ENCODE results near the gene CCDC12.

DNA sequence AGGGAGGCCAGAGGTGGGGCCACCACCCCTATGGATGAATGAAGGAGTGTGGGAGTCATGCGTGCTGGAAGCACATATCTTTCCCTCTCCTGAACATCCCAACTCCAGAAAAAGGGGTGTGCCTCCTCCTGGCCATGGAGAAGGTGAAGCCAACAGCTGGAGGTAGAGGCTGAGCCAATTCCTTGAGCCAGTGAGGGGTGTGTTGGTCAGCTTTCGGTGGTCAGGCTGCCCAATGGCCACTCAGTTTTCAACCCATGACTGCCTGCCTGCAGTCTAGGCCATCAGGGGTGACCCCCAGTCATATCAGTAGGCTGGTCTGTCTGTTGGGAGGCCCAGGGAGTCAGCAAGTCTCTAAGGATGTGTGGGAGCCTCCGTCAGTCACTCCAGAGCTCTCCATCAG is 85.4 kb downstream of the CCDC12 start:
- TF ChIP-seq, protein P1, sequence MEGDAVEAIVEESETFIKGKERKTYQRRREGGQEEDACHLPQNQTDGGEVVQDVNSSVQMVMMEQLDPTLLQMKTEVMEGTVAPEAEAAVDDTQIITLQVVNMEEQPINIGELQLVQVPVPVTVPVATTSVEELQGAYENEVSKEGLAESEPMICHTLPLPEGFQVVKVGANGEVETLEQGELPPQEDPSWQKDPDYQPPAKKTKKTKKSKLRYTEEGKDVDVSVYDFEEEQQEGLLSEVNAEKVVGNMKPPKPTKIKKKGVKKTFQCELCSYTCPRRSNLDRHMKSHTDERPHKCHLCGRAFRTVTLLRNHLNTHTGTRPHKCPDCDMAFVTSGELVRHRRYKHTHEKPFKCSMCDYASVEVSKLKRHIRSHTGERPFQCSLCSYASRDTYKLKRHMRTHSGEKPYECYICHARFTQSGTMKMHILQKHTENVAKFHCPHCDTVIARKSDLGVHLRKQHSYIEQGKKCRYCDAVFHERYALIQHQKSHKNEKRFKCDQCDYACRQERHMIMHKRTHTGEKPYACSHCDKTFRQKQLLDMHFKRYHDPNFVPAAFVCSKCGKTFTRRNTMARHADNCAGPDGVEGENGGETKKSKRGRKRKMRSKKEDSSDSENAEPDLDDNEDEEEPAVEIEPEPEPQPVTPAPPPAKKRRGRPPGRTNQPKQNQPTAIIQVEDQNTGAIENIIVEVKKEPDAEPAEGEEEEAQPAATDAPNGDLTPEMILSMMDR (IDR thresholded peaks at IDR 0.05) = no peak
- no peak for TF ChIP-seq POLR2A (IDR thresholded peaks at IDR 0.05)

Data from uterus (tissue), 2 donors.